ELR (cell line): Measurements from ENCODE around the gene MACO1.
"Not testable (repeated sequence)": the region's sequence is repeated elsewhere in the genome, so short reads cannot be mapped to it uniquely, and the experiment has no call there.

Experiments used
- DNase-seq: peaks from one replicate; pipeline ENCODE4 v3.0.0-alpha.2; 2015; ENCODE audit warnings: low read depth

MACO1 gene

GRCh38 chr1:25487628-25488027 is 56.9 kb downstream of the MACO1 start:
- peak; percentile 29 for DNase-seq

GRCh38 chr1:25492323-25492722 is 61.6 kb downstream of the MACO1 start:
- no peak for DNase-seq

- no peak for DNase-seq
These were observed 64.3 kb downstream of the MACO1 start for GRCh38 chr1:25494952-25495351.

- DNase-seq = no peak
These were observed 70.0 kb downstream of the MACO1 start for GRCh38 chr1:25500694-25501093.

GRCh38 chr1:25501235-25502058 is 70.8 kb downstream of the MACO1 start:
- peak; percentile 61 for DNase-seq

- peak; percentile 64 for DNase-seq
These were observed 72.3 kb downstream of the MACO1 start for GRCh38 chr1:25502957-25503356.

- peak; percentile 42 for DNase-seq
These were observed 73.1 kb downstream of the MACO1 start for GRCh38 chr1:25503551-25504426.

GRCh38 chr1:25504706-25505595 is 74.3 kb downstream of the MACO1 start:
- DNase-seq = no peak

GRCh38 chr1:25505656-25506385 is 75.1 kb downstream of the MACO1 start:
- no peak for DNase-seq

- not testable (repeated sequence) for DNase-seq
These were observed 76.1 kb downstream of the MACO1 start for GRCh38 chr1:25506566-25507463.

GRCh38 chr1:25513666-25514065 is 83.0 kb downstream of the MACO1 start:
- DNase-seq = no peak

GRCh38 chr1:25515033-25515432 is 84.3 kb downstream of the MACO1 start:
- DNase-seq = no peak

- no peak for DNase-seq
These were observed 86.0 kb downstream of the MACO1 start for GRCh38 chr1:25516686-25517085.

GRCh38 chr1:25517476-25518394 is 87.0 kb downstream of the MACO1 start:
- DNase-seq = no peak

- peak; percentile 91 for DNase-seq
These were observed 88.9 kb downstream of the MACO1 start for GRCh38 chr1:25519624-25520023.

- DNase-seq = peak; percentile 71
These were observed 89.9 kb downstream of the MACO1 start for GRCh38 chr1:25520446-25521061.

GRCh38 chr1:25522031-25522655 is 91.4 kb downstream of the MACO1 start:
- no peak for DNase-seq

GRCh38 chr1:25523542-25523941 is 92.8 kb downstream of the MACO1 start:
- peak; percentile 37 for DNase-seq
